Measurements from ENCODE around the gene GNAS-AS1.

- TF ChIP-seq GATA2 (IDR thresholded peaks at IDR 0.05; ENCODE audit: low read depth, low read length) = no peak
- no peak for TF ChIP-seq GATA3 (IDR thresholded peaks at IDR 0.05; ENCODE audit: low read depth, low read length)
Measured at GRCh38 chr20:58833921-58834320, 16.8 kb downstream of the GNAS-AS1 start.
